Activated CD4-positive, alpha-beta T cell treated with anti-CD3 and anti-CD28 coated beads, Interleukin-2, amount 10 ng/mL, durations not matched to agents 7 days and 5 days (primary cell): Measurements from ENCODE around the gene APOBR. TPM values are rescaled to one million over a fixed set of nuclear protein-coding genes. Genes with fewer than 3 reads are reported as not detected.
"Not testable (repeated sequence)": the region's sequence is repeated elsewhere in the genome, so short reads cannot be mapped to it uniquely, and the experiment has no call there.

ENCODE experiments used
- CTCF ChIA-PET: fragments of 350-600 bp; sonication (Branson Sonifier 250); formaldehyde crosslinking; loops from one replicate; lab custom pipeline; 2021; ENCODE audit warnings: antibody characterized with exemption; lab: Charles Lee
- POLR2A ChIA-PET: fragments of 350-600 bp; sonication (Branson Sonifier 250); formaldehyde crosslinking; loops from one replicate; lab custom pipeline; 2021; ENCODE audit warnings: antibody characterized with exemption; lab: Charles Lee
- DNase-seq: peaks from one replicate; pipeline ENCODE4 v3.0.0-alpha.2; 2020
- H3K27ac Mint-ChIP-seq: one replicate; pipeline ENCODE4 v1.8.0; 2021; ENCODE audit warnings: mild to moderate bottlenecking, moderate library complexity, mixed read lengths
- H3K27me3 Mint-ChIP-seq: one replicate; pipeline ENCODE4 v1.8.0; 2021; ENCODE audit warnings: mixed read lengths
- H3K36me3 Mint-ChIP-seq: one replicate; pipeline ENCODE4 v1.8.0; 2021; ENCODE audit warnings: low read depth, mixed read lengths
- H3K4me1 Mint-ChIP-seq: one replicate; pipeline ENCODE4 v1.8.0; 2021; ENCODE audit warnings: mixed read lengths
- H3K4me3 Mint-ChIP-seq: one replicate; pipeline ENCODE4 v1.8.0; 2021; ENCODE audit warnings: mild to moderate bottlenecking, moderate library complexity, mixed read lengths
- H3K9me3 Mint-ChIP-seq: one replicate; pipeline ENCODE4 v1.8.0; 2021; ENCODE audit warnings: mixed read lengths
- total RNA-seq, 2 experiments: library from RNA; stranded (reverse); gene quantifications; one replicate each; pipeline ENCODE4 v1.2.3, GENCODE V29; 2021

Gene APOBR
- total RNA-seq, 2 experiments from 2014 or later = 16.7 to 21.4 TPM

DNA sequence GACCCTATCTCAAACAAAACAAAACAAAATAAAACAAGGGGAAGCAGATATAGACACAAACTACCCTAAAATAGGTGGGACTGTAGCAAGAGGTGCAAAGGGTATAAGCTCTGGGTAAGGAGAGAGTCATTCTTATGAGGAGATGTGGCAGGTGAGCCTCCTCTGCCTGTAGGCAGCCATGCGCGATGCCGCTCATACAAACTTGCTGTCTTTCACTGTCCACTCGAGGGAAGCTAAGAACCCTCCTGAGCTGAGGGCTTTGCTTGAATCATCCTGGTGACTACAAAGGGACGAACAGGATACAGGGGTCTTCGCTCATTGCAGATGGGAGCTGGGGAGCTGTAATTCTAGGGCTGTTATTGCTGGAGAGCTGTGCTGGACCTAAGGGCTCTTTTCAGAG lies 27.0 kb downstream of the APOBR start:
- Mint-ChIP-seq H3K9me3 (no peaks in the 10 kb centered on the region), H3K27ac (no peak overlapping the region), H3K27me3 (no peaks in the 10 kb centered on the region), H3K4me3 (no peak overlapping the region), H3K36me3 (no peaks in the 10 kb centered on the region), H3K4me1 (peaks cover 4% of the 10 kb centered on the region)
- ChIA-PET POLR2A (no interaction called here), CTCF (no interaction called here)
- no peak for DNase-seq

DNA sequence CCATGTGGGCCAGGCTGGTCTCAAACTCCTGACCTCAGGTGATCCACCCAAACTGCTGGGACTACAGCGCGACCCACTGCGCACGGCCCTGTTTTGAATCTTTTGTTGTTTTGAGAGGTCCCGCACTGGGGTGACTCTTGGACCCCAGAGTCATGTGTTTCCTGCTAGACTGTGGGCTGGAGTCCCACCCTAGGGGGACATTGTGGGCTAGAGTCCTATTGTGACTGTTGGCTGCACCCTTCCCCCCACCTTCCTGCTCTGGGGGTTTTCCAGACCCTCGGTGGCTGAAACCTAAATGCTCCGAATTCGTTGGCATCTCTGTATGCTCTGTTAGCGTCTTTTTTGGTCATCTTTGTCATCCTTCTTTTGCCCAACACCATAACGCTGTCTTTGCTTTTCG lies 28.3 kb downstream of the APOBR start:
- peaks cover 4% of the 10 kb centered on the region for H3K4me1 Mint-ChIP-seq
- no peak for DNase-seq
- no peak overlapping the region for H3K27ac Mint-ChIP-seq
- CTCF ChIA-PET = no interaction called here
- no peak overlapping the region for H3K4me3 Mint-ChIP-seq
- no peaks in the 10 kb centered on the region for H3K27me3 Mint-ChIP-seq
- H3K36me3 Mint-ChIP-seq = no peaks in the 10 kb centered on the region
- no peaks in the 10 kb centered on the region for H3K9me3 Mint-ChIP-seq
- POLR2A ChIA-PET = no interaction called here

DNA sequence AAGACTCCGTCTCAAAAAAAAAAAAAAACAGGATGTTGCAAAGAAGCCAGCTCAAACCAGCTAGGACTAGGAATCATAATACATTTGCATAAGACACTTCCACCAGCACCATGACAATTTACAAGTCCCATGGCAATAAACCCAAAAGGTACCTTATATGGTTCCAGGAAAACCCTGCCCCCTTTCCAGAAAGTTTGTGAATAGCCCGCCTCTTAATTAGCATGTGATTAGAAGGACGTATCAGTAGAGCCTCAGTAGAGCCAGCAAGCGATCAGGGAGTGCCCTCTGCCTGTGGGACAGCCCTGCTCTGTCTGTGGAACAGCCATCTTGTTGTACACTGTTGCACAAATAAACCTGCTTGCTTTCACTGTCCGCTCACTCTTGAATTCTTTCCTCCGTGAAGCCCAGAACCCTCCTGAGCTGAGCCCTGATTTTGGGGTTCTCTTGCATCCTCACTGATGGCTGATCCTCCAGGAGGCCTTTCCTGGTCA lies 30.3 kb downstream of the APOBR start:
- H3K9me3 Mint-ChIP-seq = no peaks in the 10 kb centered on the region
- CTCF ChIA-PET = interaction anchor here (0.6 to 1.4 kb wide), 2 partner anchors 8 to 31 kb away, joined by 3 read pairs; no protein-coding TSS in a partner anchor
- no peaks in the 10 kb centered on the region for H3K36me3 Mint-ChIP-seq
- POLR2A ChIA-PET = interaction anchor here (1.2 kb wide), 1 partner anchor 37 kb away, joined by 3 read pairs; no protein-coding TSS in a partner anchor
- H3K27me3 Mint-ChIP-seq = no peaks in the 10 kb centered on the region
- H3K4me1 Mint-ChIP-seq = peaks cover 4% of the 10 kb centered on the region
- DNase-seq = no peak
- no peak overlapping the region for H3K4me3 Mint-ChIP-seq
- H3K27ac Mint-ChIP-seq = no peak overlapping the region

DNA sequence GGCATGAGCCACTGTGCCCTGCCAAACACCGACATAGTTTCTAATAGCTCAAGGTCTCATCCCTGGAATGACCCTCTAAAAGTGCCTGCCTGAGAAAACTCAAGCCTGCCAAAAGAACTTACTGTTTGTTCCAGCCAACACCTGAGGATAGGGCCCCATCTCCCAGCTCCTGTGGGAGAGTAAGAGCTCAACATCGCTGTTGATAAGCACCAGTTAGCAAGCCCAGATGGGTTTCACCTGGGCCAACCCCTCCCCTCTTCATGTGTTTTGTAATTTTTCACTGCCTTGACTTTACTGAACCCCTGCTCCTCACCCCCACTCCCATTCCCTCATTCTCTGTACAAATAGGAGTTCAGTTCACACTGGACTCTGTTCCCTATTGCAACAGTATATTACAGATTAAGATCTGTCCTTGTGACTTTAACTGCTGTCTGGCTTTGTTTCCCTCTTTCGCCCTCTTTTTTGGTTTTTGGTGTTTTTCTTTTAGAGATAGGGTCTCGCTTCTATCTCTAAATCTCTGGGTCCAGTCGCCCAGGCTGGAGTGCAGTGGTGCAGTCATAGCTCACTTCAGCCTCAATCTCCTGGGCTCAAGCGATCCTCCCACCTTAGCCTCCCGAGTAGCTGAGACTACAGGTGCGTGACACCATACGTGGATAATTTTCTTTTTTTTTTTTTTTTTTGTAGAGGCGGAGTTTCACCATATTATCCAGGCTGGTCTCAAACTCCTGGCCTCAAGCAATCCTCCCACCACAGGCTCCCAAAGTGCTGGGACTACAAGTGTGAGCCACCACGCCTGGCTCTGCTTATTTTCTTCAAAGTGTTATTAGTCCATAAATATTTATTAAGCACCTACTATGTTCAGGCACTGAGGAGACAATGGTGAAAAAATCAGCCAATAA lies 32.0 kb downstream of the APOBR start:
- no peaks in the 10 kb centered on the region for H3K36me3 Mint-ChIP-seq
- no peak overlapping the region for H3K4me3 Mint-ChIP-seq
- POLR2A ChIA-PET = interaction anchor here (1.2 kb wide), 1 partner anchor 38 kb away, joined by 3 read pairs; no protein-coding TSS in a partner anchor
- DNase-seq = no peak
- H3K27ac Mint-ChIP-seq = no peak overlapping the region
- no peaks in the 10 kb centered on the region for H3K9me3 Mint-ChIP-seq
- peaks cover 4% of the 10 kb centered on the region for H3K4me1 Mint-ChIP-seq
- CTCF ChIA-PET = interaction anchor here (0.8 to 0.9 kb wide), 2 partner anchors 9 to 68 kb away, joined by 3 to 4 read pairs; no protein-coding TSS in a partner anchor
- no peaks in the 10 kb centered on the region for H3K27me3 Mint-ChIP-seq

DNA sequence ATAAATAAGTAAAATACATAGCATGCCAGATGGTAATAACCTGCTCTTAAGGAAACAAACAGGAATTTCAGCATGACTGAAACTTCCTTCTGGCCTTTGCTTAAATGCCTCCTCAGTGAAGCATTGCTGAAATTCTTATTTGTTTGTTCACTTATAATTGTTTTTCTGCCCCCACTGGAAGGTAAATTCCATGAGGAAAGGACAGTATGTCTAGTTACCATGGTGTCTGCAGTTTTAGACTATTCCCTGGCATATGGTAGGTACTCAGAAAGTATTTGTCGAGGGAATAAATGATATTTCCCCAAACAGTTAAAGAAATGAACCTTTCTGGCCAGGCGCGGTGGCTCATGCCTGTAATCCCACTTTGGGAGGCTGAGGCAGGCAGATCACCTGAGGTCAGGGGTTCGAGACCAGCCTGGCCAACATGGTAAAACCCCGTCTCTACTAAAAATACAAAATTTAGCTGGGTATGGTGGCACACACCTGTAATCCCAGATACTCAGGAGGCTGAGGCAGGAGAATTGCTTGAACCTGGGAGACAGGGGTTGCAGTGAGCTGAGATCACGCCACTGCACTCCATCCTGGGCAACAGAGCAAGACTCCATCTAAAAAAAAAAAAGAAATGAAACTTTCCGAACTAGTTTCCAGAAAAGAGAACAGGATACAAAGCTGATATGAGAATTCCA lies 32.8 kb downstream of the APOBR start:
- H3K27me3 Mint-ChIP-seq, POLR2A ChIA-PET, DNase-seq, H3K36me3 Mint-ChIP-seq, H3K9me3 Mint-ChIP-seq, H3K27ac Mint-ChIP-seq, H3K4me3 Mint-ChIP-seq, H3K4me1 Mint-ChIP-seq: not testable (repeated sequence)
- CTCF ChIA-PET = interaction anchor here (0.6 kb wide), 1 partner anchor 276 kb away, joined by 3 read pairs; no protein-coding TSS in a partner anchor

DNA sequence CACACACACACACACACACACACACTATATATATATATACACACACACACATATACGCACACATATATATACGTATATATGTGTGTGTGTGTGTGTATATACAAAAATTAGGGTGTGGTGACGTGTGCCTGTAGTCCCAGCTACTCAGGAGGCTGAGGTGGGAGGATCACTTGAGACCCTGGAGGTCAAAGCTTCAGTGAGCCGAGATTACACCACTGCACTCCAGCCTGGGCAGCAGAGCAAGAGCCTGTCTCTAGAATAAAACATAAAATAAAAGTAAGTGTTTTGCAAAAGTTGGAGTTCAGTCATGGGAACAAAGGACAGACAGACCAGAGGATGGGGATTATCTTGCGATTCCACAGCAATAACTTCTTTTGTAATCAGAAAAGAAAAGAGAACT lies 33.5 kb downstream of the APOBR start:
- H3K4me3 Mint-ChIP-seq = no peak overlapping the region
- no peaks in the 10 kb centered on the region for H3K36me3 Mint-ChIP-seq
- ChIA-PET POLR2A (no interaction called here), CTCF (interaction anchor here (0.6 kb wide), 1 partner anchor 276 kb away, joined by 3 read pairs; no protein-coding TSS in a partner anchor)
- peaks cover 6% of the 10 kb centered on the region for H3K4me1 Mint-ChIP-seq
- H3K27ac Mint-ChIP-seq = no peak overlapping the region
- DNase-seq = no peak
- no peaks in the 10 kb centered on the region for H3K27me3 Mint-ChIP-seq
- no peaks in the 10 kb centered on the region for H3K9me3 Mint-ChIP-seq

DNA sequence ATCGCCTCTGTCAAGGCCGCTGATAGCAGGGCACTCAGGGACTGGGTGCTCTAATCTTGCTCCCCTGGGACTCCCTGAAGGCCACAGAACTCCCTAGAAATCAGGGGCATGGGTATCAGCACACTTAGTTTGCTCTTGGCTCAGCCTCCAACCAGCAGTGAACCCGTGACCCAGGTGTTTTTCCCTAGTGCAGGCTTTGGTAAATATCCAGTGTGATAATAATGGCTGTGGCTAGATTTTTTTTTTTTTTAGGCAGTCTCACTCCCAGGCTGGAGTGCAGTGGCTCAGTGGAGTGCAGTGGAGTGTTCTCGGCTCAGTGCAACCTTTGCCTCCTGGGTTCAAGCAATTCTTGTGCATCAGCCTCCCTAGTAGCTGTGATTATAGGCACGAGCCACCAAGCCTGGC lies 34.0 kb downstream of the APOBR start:
- H3K27ac Mint-ChIP-seq = no peak overlapping the region
- H3K27me3 Mint-ChIP-seq = no peaks in the 10 kb centered on the region
- no peak overlapping the region for H3K4me3 Mint-ChIP-seq
- ChIA-PET POLR2A (no interaction called here), CTCF (no interaction called here)
- no peak for DNase-seq
- H3K4me1 Mint-ChIP-seq = peaks cover 7% of the 10 kb centered on the region
- H3K9me3 Mint-ChIP-seq = no peaks in the 10 kb centered on the region
- H3K36me3 Mint-ChIP-seq = no peaks in the 10 kb centered on the region

DNA sequence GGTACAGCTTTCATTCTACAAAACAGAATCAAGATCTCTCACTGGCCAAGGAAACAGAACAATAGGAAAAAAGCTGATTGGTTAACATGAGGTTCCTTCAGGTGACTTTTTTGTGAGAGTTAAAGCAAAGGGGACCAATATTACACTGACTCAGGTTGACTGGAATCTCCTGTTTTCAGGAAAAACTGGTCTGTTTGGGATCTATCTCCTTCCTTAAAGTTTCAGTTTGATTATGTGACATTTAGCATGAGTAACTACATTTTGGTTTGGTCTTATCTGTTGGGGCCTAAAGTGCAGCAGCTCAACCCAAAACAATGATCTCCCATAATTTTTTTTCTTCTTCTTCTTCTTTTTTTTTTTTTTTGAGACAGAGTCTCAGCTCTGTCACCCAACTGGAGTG lies 34.7 kb downstream of the APOBR start:
- Mint-ChIP-seq H3K4me3 (no peak overlapping the region), H3K36me3 (no peaks in the 10 kb centered on the region), H3K9me3 (no peaks in the 10 kb centered on the region), H3K27me3 (no peaks in the 10 kb centered on the region), H3K4me1 (peaks cover 9% of the 10 kb centered on the region), H3K27ac (no peak overlapping the region)
- ChIA-PET CTCF (no interaction called here), POLR2A (no interaction called here)
- no peak for DNase-seq

DNA sequence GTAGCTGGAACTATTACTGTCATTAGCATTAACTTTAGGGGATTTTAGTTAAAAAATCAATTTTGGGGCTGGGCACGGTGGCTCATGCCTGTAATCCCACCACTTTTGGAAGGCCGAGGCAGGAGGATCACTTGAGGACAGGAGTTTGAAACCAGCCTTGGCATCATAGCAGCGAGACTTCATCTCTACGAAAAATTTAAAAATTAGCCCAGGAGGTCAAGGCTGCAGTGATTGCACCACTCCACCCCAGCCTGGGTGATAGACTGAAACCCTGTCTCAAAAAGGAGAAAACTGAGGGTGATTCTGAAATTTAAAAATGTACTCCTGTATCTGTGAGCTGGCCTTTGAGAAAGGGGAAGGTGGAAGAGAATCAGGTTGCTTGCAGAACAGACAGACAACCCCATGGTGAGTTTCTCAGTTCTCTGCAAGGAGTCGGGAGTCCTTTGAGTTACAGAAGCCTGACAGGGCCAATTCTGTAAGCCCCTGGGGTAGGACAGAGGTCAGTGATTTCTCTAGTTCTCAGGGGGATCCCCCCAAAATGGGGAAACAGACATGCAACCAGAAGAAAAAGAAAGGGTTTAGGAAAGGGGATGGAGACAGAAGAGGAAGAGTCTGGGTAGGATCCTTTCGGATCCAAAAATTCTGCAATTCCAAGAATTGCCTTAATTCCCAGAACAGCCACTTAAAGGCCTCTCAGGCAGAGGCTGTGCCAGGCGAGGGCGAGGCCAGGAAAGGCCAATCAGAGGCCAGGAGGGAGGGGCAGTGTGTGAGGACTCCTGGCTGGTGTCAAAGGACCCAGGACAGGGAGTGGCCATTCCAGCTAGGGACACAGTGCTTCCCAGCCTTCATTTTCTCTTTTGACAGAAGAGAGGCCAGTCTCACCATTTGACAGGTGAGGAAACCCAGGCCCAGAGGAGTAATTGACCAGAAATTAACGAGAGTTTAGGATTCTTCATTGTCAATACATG lies 37.6 kb downstream of the APOBR start:
- no peak overlapping the region for H3K4me3 Mint-ChIP-seq
- peaks cover 25% of the 10 kb centered on the region for H3K4me1 Mint-ChIP-seq
- H3K27me3 Mint-ChIP-seq = no peaks in the 10 kb centered on the region
- peak overlapping the region; percentile 59 for H3K27ac Mint-ChIP-seq
- peaks cover 6% of the 10 kb centered on the region for H3K36me3 Mint-ChIP-seq
- peaks cover 6% of the 10 kb centered on the region for H3K9me3 Mint-ChIP-seq
- no peak for DNase-seq
- POLR2A ChIA-PET = no interaction called here
- CTCF ChIA-PET = interaction anchor here (1.2 kb wide), 1 partner anchor 18 kb away, joined by 3 read pairs; no protein-coding TSS in a partner anchor

DNA sequence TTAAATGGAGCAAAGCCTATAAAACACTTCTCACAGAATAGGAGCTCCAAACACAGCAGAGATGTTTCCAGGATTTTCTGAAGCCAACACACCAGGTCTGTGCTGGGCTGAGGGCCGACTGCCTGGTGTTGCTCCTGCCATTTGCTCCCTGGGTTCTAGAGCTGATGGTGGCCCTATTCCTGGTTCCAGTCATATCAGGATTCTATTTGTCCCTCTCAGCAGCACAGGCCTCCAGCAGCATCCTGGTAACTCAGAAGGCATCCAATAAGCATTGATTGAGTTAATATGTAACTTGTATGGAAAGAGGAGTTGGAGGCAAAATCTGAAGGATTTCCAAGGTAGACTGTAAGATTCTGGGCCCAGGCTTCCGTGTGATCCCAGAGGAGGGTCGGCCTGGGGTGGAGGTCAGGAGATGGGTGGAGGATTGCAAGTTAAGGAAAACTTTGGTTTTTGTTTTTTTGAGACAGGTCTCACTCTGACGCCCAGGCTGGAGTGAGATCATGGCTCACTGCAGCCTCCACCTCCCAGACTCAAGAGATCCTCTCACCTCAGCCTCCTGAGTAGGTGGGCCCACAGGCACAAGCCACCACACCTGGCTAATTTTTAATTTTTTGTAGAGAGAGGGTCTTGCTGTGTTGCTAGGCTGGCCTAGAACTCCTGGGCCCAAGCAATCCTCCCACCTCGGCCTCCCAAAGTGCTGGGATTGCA lies 38.7 kb downstream of the APOBR start:
- POLR2A ChIA-PET = no interaction called here
- Mint-ChIP-seq H3K4me3 (no peak overlapping the region), H3K9me3 (peaks cover 6% of the 10 kb centered on the region), H3K4me1 (peaks cover 28% of the 10 kb centered on the region), H3K27me3 (no peaks in the 10 kb centered on the region), H3K36me3 (peaks cover 6% of the 10 kb centered on the region), H3K27ac (peak overlapping the region; percentile 60)
- CTCF ChIA-PET = interaction anchor here (0.8 kb wide), 1 partner anchor 9 kb away, joined by 3 read pairs; no protein-coding TSS in a partner anchor
- DNase-seq = no peak

DNA sequence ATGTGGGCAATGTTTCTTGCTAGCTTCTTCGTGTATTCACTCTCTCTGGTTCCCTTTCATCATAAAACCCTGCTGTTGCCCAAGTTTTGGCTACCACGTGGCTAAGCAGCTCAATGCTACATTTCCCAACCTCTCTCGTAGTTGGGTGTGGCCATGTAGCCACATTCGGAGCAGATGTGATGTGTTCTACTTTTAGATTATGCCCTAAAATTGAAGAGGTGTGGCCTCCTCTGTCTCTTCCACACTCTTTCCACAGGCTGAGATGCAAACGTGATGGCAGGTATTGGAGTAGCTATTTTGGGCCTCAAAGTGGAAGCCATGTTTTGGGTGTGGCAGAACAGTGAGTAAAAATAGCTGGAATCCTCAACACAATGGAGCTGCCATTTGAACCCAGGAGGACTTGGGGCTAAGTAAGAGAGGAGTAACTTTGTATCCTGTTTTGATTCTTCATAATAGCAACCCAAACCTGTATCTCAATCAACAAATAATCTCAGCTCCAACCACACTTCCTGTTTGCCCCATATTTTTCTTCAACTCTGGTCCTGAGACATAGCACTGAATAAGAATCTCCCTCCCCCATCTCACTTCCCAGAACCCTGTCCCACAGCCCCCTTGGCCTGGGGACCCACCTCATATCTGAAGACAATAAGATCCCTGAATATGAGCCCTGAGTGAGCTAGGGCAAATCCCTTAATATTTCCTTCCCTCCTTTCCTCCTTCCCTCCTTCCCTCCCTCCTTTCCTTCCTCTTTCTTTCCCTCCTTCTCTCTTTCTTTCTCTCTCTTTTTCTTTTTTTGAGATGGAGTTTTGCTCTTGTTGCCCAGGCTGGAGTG lies 40.3 kb downstream of the APOBR start:
- Mint-ChIP-seq H3K4me1 (peaks cover 28% of the 10 kb centered on the region), H3K27ac (peak overlapping the region; percentile 93), H3K9me3 (peaks cover 6% of the 10 kb centered on the region), H3K4me3 (no peak overlapping the region), H3K36me3 (peaks cover 6% of the 10 kb centered on the region), H3K27me3 (no peaks in the 10 kb centered on the region)
- POLR2A ChIA-PET = no interaction called here
- no peak for DNase-seq
- CTCF ChIA-PET = interaction anchor here (0.7 kb wide), 1 partner anchor 29 kb away, joined by 3 read pairs; the partner anchor contains the start of gene IL27
